GM23338 (cell line): ENCODE data around the gene NBAS.

Experiments used
- CREB1 ChIP-seq: fragments of 250-450 bp; sonication (Bioruptor Pico); IDR thresholded peaks from 2 replicates; pipeline ENCODE4 v1.5.0; 2020; ENCODE audit warnings: low read depth, mild to moderate bottlenecking, moderate library complexity
- EZH2 ChIP-seq: fragments of 200-600 bp; sonication (generic); IDR thresholded peaks from one replicate; pipeline ENCODE4 v1.8.0; 2017; ENCODE audit warnings: antibody characterized with exemption, mild to moderate bottlenecking, low read depth; ENCODE audit not compliant: unreplicated experiment
- EZH2phosphoT487 ChIP-seq: fragments of 200-600 bp; sonication (generic); IDR thresholded peaks from one replicate; pipeline ENCODE4 v1.8.1; 2018; ENCODE audit warnings: antibody characterized with exemption; ENCODE audit not compliant: unreplicated experiment
- NANOG ChIP-seq: IDR thresholded peaks from 2 replicates; pipeline ENCODE4 v1.6.1; 2016; ENCODE audit warnings: antibody characterized with exemption, borderline replicate concordance
- POLR2AphosphoS5 ChIP-seq: IDR thresholded peaks from 2 replicates; pipeline ENCODE4 v1.6.1; 2016; ENCODE audit warnings: antibody characterized with exemption, low read depth
- ZNF114 ChIP-seq: fragments of 250-450 bp; sonication (Bioruptor Pico); IDR thresholded peaks from 2 replicates; pipeline ENCODE4 v1.5.0; 2020; ENCODE audit warnings: mild to moderate bottlenecking, moderate library complexity
- ZNF331 ChIP-seq: fragments of 250-450 bp; sonication (Bioruptor Pico); IDR thresholded peaks from 2 replicates; pipeline ENCODE4 v1.5.0; 2020; ENCODE audit warnings: low read depth, mild to moderate bottlenecking, moderate library complexity
- TF ChIP-seq, protein P1 (sequence below), 2 experiments: fragments of 200-600 bp in 1 of 2; sonication (generic) in 1 of 2; conservative IDR thresholded peaks; 2 replicates each; pipeline versions ENCODE4 v1.5.1 to v1.6.1; 2016 to 2017; ENCODE audit warnings: antibody characterized with exemption in 2 of 2, low read depth in 2 of 2, mild to moderate bottlenecking in 2 of 2, moderate library complexity in 1 of 2
- TF ChIP-seq, protein P2 (sequence below): IDR thresholded peaks from one replicate; pipeline ENCODE4 v1.6.1; 2018; ENCODE audit warnings: antibody characterized with exemption; ENCODE audit not compliant: unreplicated experiment
- TF ChIP-seq, protein P3 (sequence below): IDR thresholded peaks from 2 replicates; pipeline ENCODE4 v1.6.1; 2016; ENCODE audit warnings: antibody characterized with exemption

DNA sequence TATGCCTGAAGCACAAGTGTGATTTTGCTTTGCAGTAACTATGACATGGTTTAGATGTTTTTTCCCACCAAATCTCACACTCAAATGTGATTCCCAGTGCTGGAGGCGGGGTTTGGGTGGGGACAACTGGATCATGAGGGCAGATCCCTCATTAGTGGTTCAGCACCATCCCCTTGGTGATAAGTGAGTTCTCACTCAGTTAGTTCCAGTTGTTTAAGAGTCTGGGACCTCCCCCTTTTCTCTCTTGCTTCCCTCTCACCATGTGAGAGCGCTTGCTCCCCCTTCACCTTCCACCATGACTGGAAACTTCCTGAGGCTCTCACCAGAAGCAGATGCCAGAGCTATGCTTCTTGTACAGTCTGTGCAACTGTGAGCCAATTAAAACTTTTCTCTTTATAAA, 102.9 kb downstream of the NBAS start:
- no peak for TF ChIP-seq EZH2
- TF ChIP-seq, protein P1, sequence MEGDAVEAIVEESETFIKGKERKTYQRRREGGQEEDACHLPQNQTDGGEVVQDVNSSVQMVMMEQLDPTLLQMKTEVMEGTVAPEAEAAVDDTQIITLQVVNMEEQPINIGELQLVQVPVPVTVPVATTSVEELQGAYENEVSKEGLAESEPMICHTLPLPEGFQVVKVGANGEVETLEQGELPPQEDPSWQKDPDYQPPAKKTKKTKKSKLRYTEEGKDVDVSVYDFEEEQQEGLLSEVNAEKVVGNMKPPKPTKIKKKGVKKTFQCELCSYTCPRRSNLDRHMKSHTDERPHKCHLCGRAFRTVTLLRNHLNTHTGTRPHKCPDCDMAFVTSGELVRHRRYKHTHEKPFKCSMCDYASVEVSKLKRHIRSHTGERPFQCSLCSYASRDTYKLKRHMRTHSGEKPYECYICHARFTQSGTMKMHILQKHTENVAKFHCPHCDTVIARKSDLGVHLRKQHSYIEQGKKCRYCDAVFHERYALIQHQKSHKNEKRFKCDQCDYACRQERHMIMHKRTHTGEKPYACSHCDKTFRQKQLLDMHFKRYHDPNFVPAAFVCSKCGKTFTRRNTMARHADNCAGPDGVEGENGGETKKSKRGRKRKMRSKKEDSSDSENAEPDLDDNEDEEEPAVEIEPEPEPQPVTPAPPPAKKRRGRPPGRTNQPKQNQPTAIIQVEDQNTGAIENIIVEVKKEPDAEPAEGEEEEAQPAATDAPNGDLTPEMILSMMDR (conservative IDR thresholded peaks at IDR 0.05; ENCODE audit: low read depth in 2 of 2) = no peak
- TF ChIP-seq EZH2phosphoT487 = no peak
- TF ChIP-seq, protein P2, sequence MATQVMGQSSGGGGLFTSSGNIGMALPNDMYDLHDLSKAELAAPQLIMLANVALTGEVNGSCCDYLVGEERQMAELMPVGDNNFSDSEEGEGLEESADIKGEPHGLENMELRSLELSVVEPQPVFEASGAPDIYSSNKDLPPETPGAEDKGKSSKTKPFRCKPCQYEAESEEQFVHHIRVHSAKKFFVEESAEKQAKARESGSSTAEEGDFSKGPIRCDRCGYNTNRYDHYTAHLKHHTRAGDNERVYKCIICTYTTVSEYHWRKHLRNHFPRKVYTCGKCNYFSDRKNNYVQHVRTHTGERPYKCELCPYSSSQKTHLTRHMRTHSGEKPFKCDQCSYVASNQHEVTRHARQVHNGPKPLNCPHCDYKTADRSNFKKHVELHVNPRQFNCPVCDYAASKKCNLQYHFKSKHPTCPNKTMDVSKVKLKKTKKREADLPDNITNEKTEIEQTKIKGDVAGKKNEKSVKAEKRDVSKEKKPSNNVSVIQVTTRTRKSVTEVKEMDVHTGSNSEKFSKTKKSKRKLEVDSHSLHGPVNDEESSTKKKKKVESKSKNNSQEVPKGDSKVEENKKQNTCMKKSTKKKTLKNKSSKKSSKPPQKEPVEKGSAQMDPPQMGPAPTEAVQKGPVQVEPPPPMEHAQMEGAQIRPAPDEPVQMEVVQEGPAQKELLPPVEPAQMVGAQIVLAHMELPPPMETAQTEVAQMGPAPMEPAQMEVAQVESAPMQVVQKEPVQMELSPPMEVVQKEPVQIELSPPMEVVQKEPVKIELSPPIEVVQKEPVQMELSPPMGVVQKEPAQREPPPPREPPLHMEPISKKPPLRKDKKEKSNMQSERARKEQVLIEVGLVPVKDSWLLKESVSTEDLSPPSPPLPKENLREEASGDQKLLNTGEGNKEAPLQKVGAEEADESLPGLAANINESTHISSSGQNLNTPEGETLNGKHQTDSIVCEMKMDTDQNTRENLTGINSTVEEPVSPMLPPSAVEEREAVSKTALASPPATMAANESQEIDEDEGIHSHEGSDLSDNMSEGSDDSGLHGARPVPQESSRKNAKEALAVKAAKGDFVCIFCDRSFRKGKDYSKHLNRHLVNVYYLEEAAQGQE = no peak
- TF ChIP-seq CREB1 = no peak
- no peak for TF ChIP-seq NANOG
- no peak for TF ChIP-seq ZNF114
- TF ChIP-seq POLR2AphosphoS5 = no peak
- no peak for TF ChIP-seq ZNF331 (CRISPR knock-in tag)
- TF ChIP-seq, protein P3, sequence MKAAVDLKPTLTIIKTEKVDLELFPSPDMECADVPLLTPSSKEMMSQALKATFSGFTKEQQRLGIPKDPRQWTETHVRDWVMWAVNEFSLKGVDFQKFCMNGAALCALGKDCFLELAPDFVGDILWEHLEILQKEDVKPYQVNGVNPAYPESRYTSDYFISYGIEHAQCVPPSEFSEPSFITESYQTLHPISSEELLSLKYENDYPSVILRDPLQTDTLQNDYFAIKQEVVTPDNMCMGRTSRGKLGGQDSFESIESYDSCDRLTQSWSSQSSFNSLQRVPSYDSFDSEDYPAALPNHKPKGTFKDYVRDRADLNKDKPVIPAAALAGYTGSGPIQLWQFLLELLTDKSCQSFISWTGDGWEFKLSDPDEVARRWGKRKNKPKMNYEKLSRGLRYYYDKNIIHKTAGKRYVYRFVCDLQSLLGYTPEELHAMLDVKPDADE = no peak
